ENCODE data around the gene C15orf62. TPM values are rescaled to one million over a fixed set of nuclear protein-coding genes. Genes with fewer than 3 reads are reported as not detected.

The C15orf62 gene
- polyA plus RNA-seq, 1 of the 3 experiments (the other 2 are of a cell fraction), result not detected

DNA sequence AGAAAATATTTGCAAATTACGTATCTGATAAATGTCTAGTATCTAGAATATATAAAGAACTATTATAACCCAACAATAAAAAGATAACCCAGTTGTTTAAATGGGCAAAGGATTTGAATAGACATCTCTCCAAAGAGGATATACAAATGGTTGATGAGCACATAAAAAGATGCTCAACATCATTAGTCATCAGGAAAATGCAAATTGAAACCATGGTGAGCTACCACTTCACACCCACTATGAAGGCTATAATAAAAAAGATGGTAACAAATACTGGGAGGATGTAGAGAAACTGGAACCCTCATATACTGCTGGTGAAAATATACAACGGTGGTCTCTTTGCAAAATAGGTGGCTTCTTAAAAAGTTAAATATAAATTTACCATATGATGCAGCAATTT is 46.8 kb upstream of the C15orf62 start:
- DNase-seq, result no peak
- no peak overlapping the region for H3K27ac ChIP-seq (ENCODE audit: low read depth in 2 of 2, low read length in 1 of 2)

GRCh38 chr15:40723919-40724318 is 45.9 kb upstream of the C15orf62 start:
- Histone ChIP-seq H3K79me2 (ENCODE audit: insufficient read depth) (no peaks in the 10 kb centered on the region), H3F3A (replicated peaks; ENCODE audit: insufficient read depth) (peaks cover 13% of the 10 kb centered on the region), H3K9ac (no peak overlapping the region), H3K27ac (ENCODE audit: low read depth in 2 of 2, low read length in 1 of 2) (no peak overlapping the region), H3K4me2 (no peak overlapping the region), H3K4me3 (ENCODE audit: low read depth in 2 of 2, low read length in 1 of 2) (no peak overlapping the region), H3K4me1 (ENCODE audit: control insufficient read depth in 1 of 2, insufficient read depth in 2 of 2, low read depth in 1 of 2, low read length in 1 of 2) (peaks cover 0 to 8% of the 10 kb centered on the region in 2 experiments; a peak in 1 of 4 replicates), H2AFZ (ENCODE audit: low read depth) (no peak overlapping the region), H4K20me1 (ENCODE audit: insufficient read depth) (no peaks in the 10 kb centered on the region), H3K9me2 (no peaks in the 10 kb centered on the region), H3K36me3 (replicated peaks in 1 of 2; ENCODE audit: control insufficient read depth in 1 of 2, insufficient read depth in 2 of 2, low read length in 1 of 2) (peaks cover 2 to 15% of the 10 kb centered on the region in 2 experiments), H3K9me3 (no peaks in the 10 kb centered on the region), H3K27me3 (ENCODE audit: insufficient read depth) (no peaks in the 10 kb centered on the region)
- ChIA-PET CTCF (interaction anchor here (0.6 to 2.0 kb wide), 9 partner anchors 10 to 150 kb away, joined by 3 to 7 read pairs (median 4); partner anchors contain the start of gene RHOV), POLR2A (no interaction called here)
- DNase-seq, result no peak
- no peak for TF ChIP-seq RCOR1 (IDR thresholded peaks at IDR 0.05; ENCODE audit: low read length)
- TF ChIP-seq RXRA (IDR thresholded peaks at IDR 0.05; ENCODE audit: borderline replicate concordance, low read depth), result no peak
- TF ChIP-seq ELF1 (IDR thresholded peaks at IDR 0.05), result no peak
- TF ChIP-seq, protein P1, sequence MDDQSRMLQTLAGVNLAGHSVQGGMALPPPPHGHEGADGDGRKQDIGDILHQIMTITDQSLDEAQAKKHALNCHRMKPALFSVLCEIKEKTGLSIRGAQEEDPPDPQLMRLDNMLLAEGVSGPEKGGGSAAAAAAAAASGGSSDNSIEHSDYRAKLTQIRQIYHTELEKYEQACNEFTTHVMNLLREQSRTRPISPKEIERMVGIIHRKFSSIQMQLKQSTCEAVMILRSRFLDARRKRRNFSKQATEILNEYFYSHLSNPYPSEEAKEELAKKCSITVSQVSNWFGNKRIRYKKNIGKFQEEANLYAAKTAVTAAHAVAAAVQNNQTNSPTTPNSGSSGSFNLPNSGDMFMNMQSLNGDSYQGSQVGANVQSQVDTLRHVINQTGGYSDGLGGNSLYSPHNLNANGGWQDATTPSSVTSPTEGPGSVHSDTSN (IDR thresholded peaks at IDR 0.05), result no peak
- TF ChIP-seq RFX5 (IDR thresholded peaks at IDR 0.05; ENCODE audit: low read length), result no peak
- TF ChIP-seq FOXJ3 (CRISPR knock-in tag; IDR thresholded peaks at IDR 0.05), result no peak
- no peak for TF ChIP-seq NRF1 (IDR thresholded peaks at IDR 0.05; ENCODE audit: low read depth, low read length)
- TF ChIP-seq FOXM1 (IDR thresholded peaks at IDR 0.05; ENCODE audit: low read depth), result no peak
- no peak for TF ChIP-seq USF2 (IDR thresholded peaks at IDR 0.05; ENCODE audit: borderline replicate concordance, low read depth, low read length)
- TF ChIP-seq MXI1 (IDR thresholded peaks at IDR 0.05; ENCODE audit: low read depth, low read length), result no peak
- TF ChIP-seq, protein P2, sequence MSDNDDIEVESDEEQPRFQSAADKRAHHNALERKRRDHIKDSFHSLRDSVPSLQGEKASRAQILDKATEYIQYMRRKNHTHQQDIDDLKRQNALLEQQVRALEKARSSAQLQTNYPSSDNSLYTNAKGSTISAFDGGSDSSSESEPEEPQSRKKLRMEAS (IDR thresholded peaks at IDR 0.05; ENCODE audit: low read depth), result no peak
- no peak for TF ChIP-seq TCF12 (IDR thresholded peaks at IDR 0.05)
- no peak for TF ChIP-seq EP300 (IDR thresholded peaks at IDR 0.05; ENCODE audit: borderline replicate concordance in 1 of 2, low read depth in 1 of 2, low read length in 1 of 2)
- 43% methylated on average over 2 of the region's 2 CpGs for WGBS (ENCODE audit: low lambda C conversion rate)

More for the DNA sequence above, 46.8 kb upstream of the C15orf62 start:
- no peak overlapping the region for H3K4me3 ChIP-seq (ENCODE audit: low read depth in 2 of 2, low read length in 1 of 2)
- no peaks in the 10 kb centered on the region for H3K27me3 ChIP-seq (ENCODE audit: insufficient read depth)
- H3K9me3 ChIP-seq, result no peaks in the 10 kb centered on the region
- peaks cover 13% of the 10 kb centered on the region for H3F3A ChIP-seq (replicated peaks; ENCODE audit: insufficient read depth)
- ChIA-PET POLR2A (no interaction called here), CTCF (interaction anchor here (1.3 to 2.0 kb wide), 6 partner anchors 11 to 59 kb away, joined by 4 to 7 read pairs (median 4); no protein-coding TSS in a partner anchor)
- H2AFZ ChIP-seq (ENCODE audit: low read depth), result no peak overlapping the region
- H3K9me2 ChIP-seq, result no peaks in the 10 kb centered on the region
- 96% methylated on average over 2 of the region's 2 CpGs for WGBS (ENCODE audit: low lambda C conversion rate)
- H4K20me1 ChIP-seq (ENCODE audit: insufficient read depth), result no peaks in the 10 kb centered on the region
- H3K36me3 ChIP-seq (replicated peaks in 1 of 2; ENCODE audit: control insufficient read depth in 1 of 2, insufficient read depth in 2 of 2, low read length in 1 of 2), result peaks cover 2 to 15% of the 10 kb centered on the region in 2 experiments
- H3K4me2 ChIP-seq, result no peak overlapping the region
- peaks cover 0 to 8% of the 10 kb centered on the region in 2 experiments; a peak in 1 of 4 replicates for H3K4me1 ChIP-seq (ENCODE audit: control insufficient read depth in 1 of 2, insufficient read depth in 2 of 2, low read depth in 1 of 2, low read length in 1 of 2)
- TF ChIP-seq, protein P3, sequence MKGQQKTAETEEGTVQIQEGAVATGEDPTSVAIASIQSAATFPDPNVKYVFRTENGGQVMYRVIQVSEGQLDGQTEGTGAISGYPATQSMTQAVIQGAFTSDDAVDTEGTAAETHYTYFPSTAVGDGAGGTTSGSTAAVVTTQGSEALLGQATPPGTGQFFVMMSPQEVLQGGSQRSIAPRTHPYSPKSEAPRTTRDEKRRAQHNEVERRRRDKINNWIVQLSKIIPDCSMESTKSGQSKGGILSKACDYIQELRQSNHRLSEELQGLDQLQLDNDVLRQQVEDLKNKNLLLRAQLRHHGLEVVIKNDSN (IDR thresholded peaks at IDR 0.05; ENCODE audit: borderline replicate concordance, low read depth), result no peak
- no peak for TF ChIP-seq GABPA (IDR thresholded peaks at IDR 0.05; ENCODE audit: low read depth)
- no peak for TF ChIP-seq RFX5 (IDR thresholded peaks at IDR 0.05; ENCODE audit: low read length)
- no peak for TF ChIP-seq MEF2A (IDR thresholded peaks at IDR 0.05; ENCODE audit: borderline replicate concordance, low read depth)
- no peak for TF ChIP-seq SMC3 (IDR thresholded peaks at IDR 0.05; ENCODE audit: low read depth, low read length)
- TF ChIP-seq, protein P1 (IDR thresholded peaks at IDR 0.05), result no peak
- no peaks in the 10 kb centered on the region for H3K79me2 ChIP-seq (ENCODE audit: insufficient read depth)
- H3K9ac ChIP-seq, result no peak overlapping the region

Data from SK-N-SH (cell line).